T-helper 2 cell treated with Interferon-gamma antibody and Interleukin-4, amounts not matched to agents 5 μg/mL and 100 μg/mL, for 36 hours (primary cell): ENCODE results near the gene ZBTB7B.
"Not testable (repeated sequence)": the region's sequence is repeated elsewhere in the genome, so short reads cannot be mapped to it uniquely, and the experiment has no call there.

Source experiments
- DNase-seq: peaks from one replicate; pipeline ENCODE4 v3.0.0; 2021; ENCODE audit warnings: low spot score
- H3K27ac Mint-ChIP-seq: one replicate; pipeline ENCODE4 v1.8.0; 2021; ENCODE audit warnings: mild to moderate bottlenecking, mixed read lengths
- H3K27me3 Mint-ChIP-seq: one replicate; pipeline ENCODE4 v1.8.0; 2021; ENCODE audit warnings: low read depth, mixed read lengths
- H3K36me3 Mint-ChIP-seq: one replicate; pipeline ENCODE4 v1.8.0; 2021; ENCODE audit warnings: low read depth, mixed read lengths
- H3K4me1 Mint-ChIP-seq: one replicate; pipeline ENCODE4 v1.8.0; 2021; ENCODE audit warnings: low read depth, mixed read lengths
- H3K4me3 Mint-ChIP-seq: one replicate; pipeline ENCODE4 v1.8.0; 2022; ENCODE audit warnings: mild to moderate bottlenecking, moderate library complexity, mixed read lengths
- H3K9me3 Mint-ChIP-seq: one replicate; pipeline ENCODE4 v1.8.0; 2021; ENCODE audit warnings: mixed read lengths

ZBTB7B gene

GRCh38 chr1:154973344-154974101 is 29.1 kb upstream of the ZBTB7B start:
- no peaks in the 10 kb centered on the region for H3K27me3 Mint-ChIP-seq
- peaks cover 34% of the 10 kb centered on the region for H3K4me1 Mint-ChIP-seq
- no peak overlapping the region for H3K27ac Mint-ChIP-seq
- peak; percentile 92 for DNase-seq
- no peaks in the 10 kb centered on the region for H3K9me3 Mint-ChIP-seq
- peaks cover 24% of the 10 kb centered on the region for H3K36me3 Mint-ChIP-seq
- H3K4me3 Mint-ChIP-seq = no peak overlapping the region

- Mint-ChIP-seq H3K9me3 (no peaks in the 10 kb centered on the region), H3K4me3 (no peak within 1 kb of the TSS), H3K36me3 (peaks cover 20% of the 10 kb centered on the region), H3K27me3 (no peaks in the 10 kb centered on the region), H3K27ac (no peak within 1 kb of the TSS), H3K4me1 (peaks cover 36% of the 10 kb centered on the region)
- peak; percentile 96 for DNase-seq
Measured at GRCh38 chr1:154974102-154974807, 28.3 kb upstream of the ZBTB7B start, which contains the start of gene CKS1B. Gene CKS1B, plus strand, starts transcription at chr1:154974681. Its CDS starts 65 bp downstream, at chr1:154974746.

- peaks cover 19% of the 10 kb centered on the region for H3K36me3 Mint-ChIP-seq
- no peaks in the 10 kb centered on the region for H3K9me3 Mint-ChIP-seq
- peak; percentile 97 for DNase-seq
- no peak overlapping the region for H3K27ac Mint-ChIP-seq
- H3K27me3 Mint-ChIP-seq = no peaks in the 10 kb centered on the region
- H3K4me3 Mint-ChIP-seq = no peak overlapping the region
- H3K4me1 Mint-ChIP-seq = peaks cover 34% of the 10 kb centered on the region
Measured at GRCh38 chr1:154974808-154975408, 27.7 kb upstream of the ZBTB7B start.

- H3K36me3 Mint-ChIP-seq = peaks cover 19% of the 10 kb centered on the region
- no peak overlapping the region for H3K4me3 Mint-ChIP-seq
- no peaks in the 10 kb centered on the region for H3K9me3 Mint-ChIP-seq
- no peaks in the 10 kb centered on the region for H3K27me3 Mint-ChIP-seq
- H3K4me1 Mint-ChIP-seq = peaks cover 34% of the 10 kb centered on the region
- DNase-seq = peak; percentile 77
- H3K27ac Mint-ChIP-seq = no peak overlapping the region
Measured at GRCh38 chr1:154975409-154976059, 27.1 kb upstream of the ZBTB7B start.

- H3K4me3 Mint-ChIP-seq = peak overlapping the region; percentile 12
- H3K36me3 Mint-ChIP-seq = peaks cover 17% of the 10 kb centered on the region
- H3K9me3 Mint-ChIP-seq, H3K27me3 Mint-ChIP-seq, DNase-seq: not testable (repeated sequence)
- peak overlapping the region; percentile 12 for H3K27ac Mint-ChIP-seq
- H3K4me1 Mint-ChIP-seq = peaks cover 19% of the 10 kb centered on the region
Measured at GRCh38 chr1:154977762-154978161, 24.8 kb upstream of the ZBTB7B start.

GRCh38 chr1:154978360-154978759 is 24.2 kb upstream of the ZBTB7B start:
- peaks cover 17% of the 10 kb centered on the region for H3K36me3 Mint-ChIP-seq
- no peak for DNase-seq
- peaks cover 16% of the 10 kb centered on the region for H3K4me1 Mint-ChIP-seq
- H3K9me3 Mint-ChIP-seq = no peaks in the 10 kb centered on the region
- no peak overlapping the region for H3K27ac Mint-ChIP-seq
- H3K27me3 Mint-ChIP-seq = no peaks in the 10 kb centered on the region
- H3K4me3 Mint-ChIP-seq = no peak overlapping the region

GRCh38 chr1:154982341-154982740 is 20.3 kb upstream of the ZBTB7B start:
- no peak for DNase-seq
- Mint-ChIP-seq H3K9me3 (no peaks in the 10 kb centered on the region), H3K4me3 (no peak overlapping the region), H3K27ac (no peak overlapping the region), H3K4me1 (peaks cover 15% of the 10 kb centered on the region), H3K27me3 (no peaks in the 10 kb centered on the region), H3K36me3 (peaks cover 23% of the 10 kb centered on the region)

- Mint-ChIP-seq H3K27ac (no peak within 1 kb of the TSS), H3K27me3 (no peaks in the 10 kb centered on the region), H3K4me3 (no peak within 1 kb of the TSS), H3K36me3 (peaks cover 22% of the 10 kb centered on the region), H3K9me3 (no peaks in the 10 kb centered on the region), H3K4me1 (peaks cover 11% of the 10 kb centered on the region)
- peak; percentile 97 for DNase-seq
Measured at GRCh38 chr1:154982897-154983648, 19.5 kb upstream of the ZBTB7B start, which contains the start of gene FLAD1. Gene FLAD1, plus strand, starts transcription at chr1:154983344. Its CDS starts 351 bp downstream, at chr1:154983695.

GRCh38 chr1:154983776-154984466 is 18.7 kb upstream of the ZBTB7B start:
- H3K27me3 Mint-ChIP-seq = no peaks in the 10 kb centered on the region
- no peak overlapping the region for H3K4me3 Mint-ChIP-seq
- H3K27ac Mint-ChIP-seq = no peak overlapping the region
- DNase-seq = no peak
- H3K36me3 Mint-ChIP-seq = peaks cover 26% of the 10 kb centered on the region
- peaks cover 11% of the 10 kb centered on the region for H3K4me1 Mint-ChIP-seq
- no peaks in the 10 kb centered on the region for H3K9me3 Mint-ChIP-seq

- H3K4me1 Mint-ChIP-seq, DNase-seq, H3K27me3 Mint-ChIP-seq, H3K27ac Mint-ChIP-seq, H3K9me3 Mint-ChIP-seq, H3K4me3 Mint-ChIP-seq: not testable (repeated sequence)
- peaks cover 22% of the 10 kb centered on the region for H3K36me3 Mint-ChIP-seq
Measured at GRCh38 chr1:154986736-154987135, 15.9 kb upstream of the ZBTB7B start.

GRCh38 chr1:154987326-154987725 is 15.3 kb upstream of the ZBTB7B start:
- H3K4me3 Mint-ChIP-seq = no peak overlapping the region
- H3K36me3 Mint-ChIP-seq = peaks cover 21% of the 10 kb centered on the region
- DNase-seq = no peak
- H3K27me3 Mint-ChIP-seq = no peaks in the 10 kb centered on the region
- no peak overlapping the region for H3K27ac Mint-ChIP-seq
- H3K9me3 Mint-ChIP-seq = no peaks in the 10 kb centered on the region
- H3K4me1 Mint-ChIP-seq = peaks cover 10% of the 10 kb centered on the region

GRCh38 chr1:154988058-154988954 is 14.3 kb upstream of the ZBTB7B start:
- Mint-ChIP-seq H3K36me3 (peaks cover 19% of the 10 kb centered on the region), H3K4me1 (peaks cover 10% of the 10 kb centered on the region), H3K4me3 (no peak overlapping the region), H3K27me3 (no peaks in the 10 kb centered on the region), H3K9me3 (no peaks in the 10 kb centered on the region), H3K27ac (no peak overlapping the region)
- DNase-seq = no peak
